KMS-11 (cell line): ENCODE results near the gene STUM.

Source experiments
- H2AFZ ChIP-seq: fragments of 200-600 bp; sonication (generic); 2 replicates; pipeline ENCODE4 v1.6.1; 2016; ENCODE audit warnings: antibody characterized with exemption, mixed run types, low read depth
- H3K27ac ChIP-seq: fragments of 200-600 bp; sonication (generic); 2 replicates; pipeline ENCODE4 v1.6.1; 2016; ENCODE audit warnings: mild to moderate bottlenecking, mixed run types
- H3K27me3 ChIP-seq: fragments of 200-600 bp; sonication (generic); 2 replicates; pipeline ENCODE4 v1.6.1; 2017; ENCODE audit warnings: mild to moderate bottlenecking, low read depth, mixed run types, moderate library complexity; ENCODE audit not compliant: insufficient read depth
- H3K36me3 ChIP-seq: fragments of 200-600 bp; sonication (generic); 2 replicates; pipeline ENCODE4 v1.6.1; 2017; ENCODE audit warnings: mild to moderate bottlenecking, mixed run types; ENCODE audit not compliant: insufficient read depth
- H3K4me1 ChIP-seq: fragments of 200-600 bp; sonication (generic); 2 replicates; pipeline ENCODE4 v1.6.1; 2016; ENCODE audit warnings: mild to moderate bottlenecking, low read depth, mixed run types; ENCODE audit not compliant: poor library complexity, severe bottlenecking
- H3K4me2 ChIP-seq: fragments of 200-600 bp; sonication (generic); 2 replicates; pipeline ENCODE4 v1.7.0; 2016; ENCODE audit warnings: mild to moderate bottlenecking, mixed run types
- H3K4me3 ChIP-seq: fragments of 200-600 bp; sonication (generic); IDR thresholded peaks from 2 replicates; pipeline ENCODE4 v1.6.1; 2017; ENCODE audit warnings: low read depth, low read length, mixed read lengths; ENCODE audit not compliant: insufficient read depth
- H3K79me2 ChIP-seq: fragments of 200-600 bp; sonication (generic); 2 replicates; pipeline ENCODE4 v1.6.1; 2016; ENCODE audit warnings: low read depth, mixed run types; ENCODE audit not compliant: insufficient read depth
- H3K9ac ChIP-seq: fragments of 200-600 bp; sonication (generic); 2 replicates; pipeline ENCODE4 v1.6.1; 2016; ENCODE audit warnings: mild to moderate bottlenecking, mixed run types
- H4K20me1 ChIP-seq: fragments of 200-600 bp; sonication (generic); 2 replicates; pipeline ENCODE4 v1.6.1; 2016; ENCODE audit warnings: mild to moderate bottlenecking, mixed run types; ENCODE audit not compliant: insufficient read depth
- CTCF ChIP-seq: fragments of 200-600 bp; sonication (generic); conservative IDR thresholded peaks from 2 replicates; pipeline ENCODE4 v1.6.1; 2017; ENCODE audit warnings: low read depth, mild to moderate bottlenecking, antibody characterized with exemption, low read length, moderate library complexity, mixed read lengths

The STUM gene

GRCh38 chr1:226511296-226511695 is 37.3 kb upstream of the STUM start:
- H3K4me1 ChIP-seq = no peaks in the 10 kb centered on the region
- no peak overlapping the region for H3K4me2 ChIP-seq
- H3K36me3 ChIP-seq = no peaks in the 10 kb centered on the region
- H3K79me2 ChIP-seq = no peaks in the 10 kb centered on the region
- H3K27me3 ChIP-seq = no peaks in the 10 kb centered on the region
- no peak for TF ChIP-seq CTCF
- no peak overlapping the region for H2AFZ ChIP-seq
- no peak overlapping the region for H3K4me3 ChIP-seq
- H3K9ac ChIP-seq = no peak overlapping the region
- H4K20me1 ChIP-seq = no peaks in the 10 kb centered on the region
- no peak overlapping the region for H3K27ac ChIP-seq

- no peak overlapping the region for H3K27ac ChIP-seq
- no peak overlapping the region for H3K4me2 ChIP-seq
- H3K9ac ChIP-seq = no peak overlapping the region
- no peaks in the 10 kb centered on the region for H4K20me1 ChIP-seq
- no peak overlapping the region for H2AFZ ChIP-seq
- H3K4me3 ChIP-seq = no peak overlapping the region
- H3K79me2 ChIP-seq = no peaks in the 10 kb centered on the region
- H3K36me3 ChIP-seq = no peaks in the 10 kb centered on the region
- TF ChIP-seq CTCF = no peak
- H3K27me3 ChIP-seq = no peaks in the 10 kb centered on the region
- no peaks in the 10 kb centered on the region for H3K4me1 ChIP-seq
These were observed 36.4 kb upstream of the STUM start for GRCh38 chr1:226512076-226512728.

- Histone ChIP-seq H3K9ac (no peak overlapping the region), H3K27me3 (no peaks in the 10 kb centered on the region), H4K20me1 (no peaks in the 10 kb centered on the region), H3K4me2 (no peak overlapping the region), H2AFZ (no peak overlapping the region), H3K36me3 (no peaks in the 10 kb centered on the region), H3K4me1 (no peaks in the 10 kb centered on the region), H3K27ac (no peak overlapping the region), H3K79me2 (no peaks in the 10 kb centered on the region), H3K4me3 (no peak overlapping the region)
- no peak for TF ChIP-seq CTCF
These were observed 30.2 kb upstream of the STUM start for GRCh38 chr1:226518375-226518774.

GRCh38 chr1:226519135-226519534 is 29.4 kb upstream of the STUM start:
- H3K27ac ChIP-seq = no peak overlapping the region

More at GRCh38 chr1:226519135-226519534, 29.4 kb upstream of the STUM start:
- no peak overlapping the region for H3K9ac ChIP-seq
- H3K4me2 ChIP-seq = no peak overlapping the region
- H2AFZ ChIP-seq = no peak overlapping the region
- no peaks in the 10 kb centered on the region for H3K27me3 ChIP-seq
- no peaks in the 10 kb centered on the region for H3K79me2 ChIP-seq
- no peaks in the 10 kb centered on the region for H3K4me1 ChIP-seq
- H3K4me3 ChIP-seq = no peak overlapping the region
- no peaks in the 10 kb centered on the region for H4K20me1 ChIP-seq
- no peaks in the 10 kb centered on the region for H3K36me3 ChIP-seq
- no peak for TF ChIP-seq CTCF
